ENCODE data around the gene TNFAIP8L1. TPM values are rescaled to one million over a fixed set of nuclear protein-coding genes. Genes with fewer than 3 reads are reported as not detected.

Gene TNFAIP8L1
- total RNA-seq, 2 donors from 2014 or later = 5.7 to 6.1 TPM

GRCh38 chr19:4606181-4606580 is 33.1 kb upstream of the TNFAIP8L1 start:
- intact Hi-C loops (cut with DNase I) = no loop called here

DNA sequence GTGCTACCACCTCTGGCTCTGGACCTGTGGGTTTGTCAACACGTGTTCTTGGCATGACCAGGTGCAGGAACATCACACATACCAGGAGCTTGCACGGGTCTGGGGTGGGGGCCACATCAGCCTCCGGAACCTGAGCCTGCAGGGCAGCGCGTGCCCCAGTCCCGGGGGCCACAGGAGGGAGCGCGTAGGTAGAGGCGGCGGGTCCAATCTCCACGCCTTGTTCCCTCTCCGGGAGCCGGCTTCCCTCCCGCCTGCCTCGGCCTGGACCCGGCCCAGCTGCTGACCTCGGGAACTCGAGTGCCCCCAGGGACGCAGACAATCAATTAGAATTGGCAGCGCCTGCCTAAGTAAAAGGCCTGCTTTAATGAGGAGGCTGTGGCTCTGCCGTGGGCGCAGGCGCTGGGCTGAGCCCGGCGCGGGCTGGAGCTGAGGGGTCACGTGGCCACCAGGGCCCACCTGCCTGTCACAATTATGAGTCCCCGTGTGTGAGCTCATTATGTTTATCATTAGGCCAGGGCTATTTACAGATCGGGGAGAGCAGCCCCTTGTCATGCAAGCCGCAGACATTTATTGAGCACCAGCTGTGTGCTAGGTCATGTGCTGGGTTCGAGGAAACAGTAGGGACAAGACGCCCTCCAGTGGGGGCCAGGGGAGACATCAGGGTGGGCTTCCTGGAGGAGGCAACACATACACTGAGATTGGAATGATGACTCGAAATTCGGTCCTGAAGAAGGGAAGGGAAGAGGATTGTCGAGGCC is 32.2 kb upstream of the TNFAIP8L1 start:
- no peak for DNase-seq (ENCODE audit: low spot score)
- intact Hi-C loops (cut with DNase I) = no loop called here

More at GRCh38 chr19:4606181-4606580, 33.1 kb upstream of the TNFAIP8L1 start:
- no peak for DNase-seq (ENCODE audit: low spot score)

- intact Hi-C loops (cut with DNase I) = no loop called here
- DNase-seq (ENCODE audit: low spot score) = no peak
Observed at GRCh38 chr19:4609878-4610511, 29.3 kb upstream of the TNFAIP8L1 start.

- DNase-seq (ENCODE audit: low spot score) = no peak
- intact Hi-C loops (cut with DNase I) = no loop called here
Observed at GRCh38 chr19:4613254-4613751, 26.0 kb upstream of the TNFAIP8L1 start.

DNA sequence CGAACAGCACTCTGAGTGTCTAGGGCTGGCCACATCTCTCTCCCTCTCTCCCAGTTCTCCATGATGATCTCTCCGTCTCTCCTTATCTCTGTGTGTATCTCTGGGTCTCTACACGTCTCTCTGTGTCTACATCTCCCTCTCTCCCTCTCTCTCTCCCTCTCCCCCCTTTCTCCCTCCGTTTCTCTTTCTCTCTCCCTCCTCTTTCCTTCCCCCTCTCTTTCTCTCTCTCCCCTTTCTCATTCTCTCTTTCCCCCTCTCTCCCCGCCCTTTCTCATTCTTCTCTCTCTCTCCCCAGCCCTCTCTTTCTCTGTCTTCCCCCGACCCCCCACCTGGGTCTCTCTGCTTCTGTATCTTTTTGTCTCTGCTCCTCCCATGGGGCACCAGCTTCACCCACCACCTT is 21.3 kb upstream of the TNFAIP8L1 start:
- intact Hi-C loops (cut with DNase I) = no loop called here
- DNase-seq (ENCODE audit: low spot score) = no peak

- intact Hi-C loops (cut with DNase I) = no loop called here
- DNase-seq (ENCODE audit: low spot score) = no peak
Observed at GRCh38 chr19:4619668-4620294, 19.5 kb upstream of the TNFAIP8L1 start.

GRCh38 chr19:4620675-4621074 is 18.6 kb upstream of the TNFAIP8L1 start:
- DNase-seq (ENCODE audit: low spot score) = no peak
- intact Hi-C loops (cut with DNase I) = no loop called here

GRCh38 chr19:4622695-4623421 is 16.5 kb upstream of the TNFAIP8L1 start:
- intact Hi-C loops (cut with DNase I) = no loop called here
- DNase-seq (ENCODE audit: low spot score) = no peak

GRCh38 chr19:4624301-4624700 is 15.0 kb upstream of the TNFAIP8L1 start:
- no peak for DNase-seq (ENCODE audit: low spot score)
- intact Hi-C loops (cut with DNase I) = no loop called here

GRCh38 chr19:4624733-4625362 is 14.5 kb upstream of the TNFAIP8L1 start:
- intact Hi-C loops (cut with DNase I) = no loop called here

DNA sequence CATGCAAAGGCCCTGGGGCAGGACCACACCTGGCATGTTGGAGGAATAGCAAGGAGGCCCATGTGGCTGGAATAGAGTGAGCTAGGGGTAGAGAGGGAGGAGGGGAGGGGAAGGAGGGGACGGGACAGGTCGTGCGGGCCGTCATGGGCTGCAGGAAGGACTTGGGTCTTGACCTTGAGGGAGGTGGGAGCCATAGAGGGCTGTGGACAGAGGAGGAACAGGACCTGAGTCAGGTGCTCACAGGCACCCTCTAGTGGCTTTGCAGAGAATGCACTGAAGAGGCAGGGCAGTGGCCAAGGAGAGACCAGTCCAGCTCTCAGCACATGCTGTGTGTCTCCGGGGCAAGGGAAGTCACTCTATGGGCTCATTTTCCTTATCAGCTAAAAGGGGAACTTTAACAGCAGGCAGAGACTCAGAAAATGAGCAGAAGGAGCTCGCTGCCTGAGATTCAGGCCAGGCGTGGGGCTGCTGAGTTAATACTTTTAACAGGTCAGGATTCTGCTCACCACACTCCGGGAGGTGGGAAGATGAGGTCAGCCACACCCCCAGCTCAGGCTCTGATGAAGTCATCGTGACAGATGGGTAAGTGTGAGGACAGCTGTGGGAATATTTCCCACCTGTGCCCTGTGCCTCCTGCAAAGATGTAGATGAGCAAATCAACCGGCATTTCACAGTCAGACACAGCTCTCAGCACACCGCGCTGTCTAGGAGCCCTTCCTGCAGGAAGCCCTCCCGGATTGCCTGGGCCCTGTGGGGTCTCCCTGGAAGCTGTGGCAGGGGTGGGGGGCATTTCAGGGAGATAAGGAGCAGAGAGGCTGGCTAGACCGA is 6.0 kb upstream of the TNFAIP8L1 start:
- intact Hi-C loops (cut with DNase I) = loop anchor here in 1 of 2 donors (10.0 kb wide), 1 partner anchor 59 kb away; no protein-coding TSS in a partner anchor
- DNase-seq (ENCODE audit: low spot score) = no peak

More at GRCh38 chr19:4624733-4625362, 14.5 kb upstream of the TNFAIP8L1 start:
- DNase-seq (ENCODE audit: low spot score) = no peak

DNA sequence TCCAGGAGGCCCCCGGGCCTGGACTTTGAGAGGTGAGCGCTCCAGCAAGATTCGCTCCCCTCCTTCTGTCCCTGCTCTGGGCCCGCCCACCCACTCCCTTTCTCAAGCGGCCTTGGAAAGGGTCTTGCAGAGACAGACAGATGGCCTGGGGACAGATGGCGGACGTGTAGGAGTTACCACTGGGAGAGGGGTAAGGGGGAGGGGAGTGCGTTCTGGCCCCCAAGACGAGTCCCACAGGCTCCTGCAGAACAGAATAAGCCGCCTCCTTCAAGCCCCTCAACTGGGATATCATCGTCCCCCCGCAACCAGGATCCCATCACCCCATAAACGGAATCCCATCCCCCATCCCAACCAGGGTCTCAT is 3.6 kb upstream of the TNFAIP8L1 start:
- intact Hi-C loops (cut with DNase I) = loop anchor here (5.0 to 10.0 kb wide), 2 partner anchors 61 to 78 kb away; partner anchors contain the start of gene SEMA6B (in 1 of the 2)

DNA sequence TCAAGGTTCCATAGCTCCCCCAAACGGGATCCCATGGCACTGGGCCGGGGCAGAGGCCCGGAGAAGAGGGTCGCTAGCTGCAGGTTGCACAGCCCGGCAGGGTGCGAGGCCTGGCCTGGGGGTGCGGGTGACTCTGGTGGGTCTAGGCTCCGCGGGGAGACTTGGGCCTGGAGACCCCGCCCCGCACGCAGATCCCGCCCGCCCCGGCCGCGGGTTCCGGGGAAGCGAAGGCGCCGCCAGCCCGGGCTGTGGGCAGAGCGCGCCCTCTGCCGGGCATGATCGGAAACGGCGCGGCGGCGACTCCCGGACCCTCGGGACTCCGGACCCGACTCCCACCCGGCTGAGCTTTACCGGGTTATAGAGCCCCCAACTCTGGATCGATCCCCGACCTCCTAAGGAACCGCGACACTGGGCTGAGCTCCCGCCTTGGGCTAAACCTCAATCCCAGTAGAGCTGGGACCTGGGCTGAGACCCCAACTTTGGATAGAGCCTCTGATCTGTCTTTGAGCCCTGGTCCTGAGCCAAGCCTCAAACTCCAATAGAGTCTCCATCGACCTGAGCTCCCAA is 3.1 kb upstream of the TNFAIP8L1 start:
- peak; percentile 91 for DNase-seq (ENCODE audit: low spot score)
- intact Hi-C loops (cut with DNase I) = loop anchor here (5.0 to 10.0 kb wide), 2 partner anchors 61 to 79 kb away; partner anchors contain the start of gene SEMA6B (in 1 of the 2)

More for the DNA sequence above, 3.6 kb upstream of the TNFAIP8L1 start:
- DNase-seq (ENCODE audit: low spot score) = no peak

DNA sequence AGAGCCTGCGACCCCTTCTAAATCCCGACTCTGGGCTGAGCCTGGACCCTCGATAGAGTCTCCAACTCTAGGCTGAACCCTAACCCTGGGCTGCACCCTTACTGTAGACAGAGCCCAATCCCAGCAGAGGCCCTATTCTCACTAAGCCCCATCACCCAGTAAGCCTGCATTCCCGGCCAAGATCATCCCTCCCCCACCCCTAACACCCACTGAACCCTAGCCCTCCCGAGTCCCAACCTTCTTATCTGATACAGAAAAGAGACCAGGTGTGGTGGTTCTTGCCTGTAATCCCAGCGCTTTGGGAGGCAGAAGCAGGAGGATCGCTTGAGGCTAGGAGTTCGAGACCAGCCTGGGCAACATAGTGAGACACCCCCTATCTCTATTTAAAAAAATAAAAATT is 2.6 kb upstream of the TNFAIP8L1 start:
- intact Hi-C loops (cut with DNase I) = loop anchor here (5.0 to 10.0 kb wide), 2 partner anchors 62 to 79 kb away; partner anchors contain the start of gene SEMA6B (in 1 of the 2)
- no peak for DNase-seq (ENCODE audit: low spot score)

DNA sequence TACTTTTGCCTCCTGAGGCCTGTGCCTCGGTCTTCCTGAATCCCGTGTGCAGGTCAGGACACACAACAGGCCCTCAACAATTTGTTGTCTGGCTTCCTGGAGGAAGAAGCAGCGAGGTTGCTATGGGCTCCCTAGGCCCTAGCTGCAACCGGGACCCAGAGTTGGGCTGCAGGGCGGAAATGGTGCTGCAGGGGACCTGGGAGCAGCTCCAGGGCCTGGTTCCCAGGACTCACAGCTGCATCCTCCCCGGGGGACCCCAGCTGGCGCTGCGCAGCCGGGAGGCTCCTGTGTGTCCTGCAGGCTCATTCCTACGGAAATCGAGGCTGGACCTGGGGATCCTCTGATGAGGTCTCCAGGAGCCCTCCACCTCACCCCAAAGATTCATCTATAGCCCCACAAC is 999 bp upstream of the TNFAIP8L1 start:
- intact Hi-C loops (cut with DNase I) = loop anchor here (5.0 to 10.0 kb wide), 2 partner anchors 64 to 81 kb away; partner anchors contain the start of gene SEMA6B (in 1 of the 2)
- DNase-seq (ENCODE audit: low spot score) = no peak

- DNase-seq (ENCODE audit: low spot score) = no peak
- intact Hi-C loops (cut with DNase I) = loop anchor here (5.0 to 10.0 kb wide), 2 partner anchors 65 to 82 kb away; partner anchors contain the start of gene SEMA6B (in 1 of the 2)
Observed at GRCh38 chr19:4639531-4640246, 373 bp downstream of the TNFAIP8L1 start.
